ENCODE data around the gene FARP1.

FARP1 gene

GRCh38 chr13:98141509-98142379, 1.1 kb upstream of the FARP1 start:
- DNase-seq = no peak

- DNase-seq = peak; percentile 70
These were observed 261 bp downstream of the FARP1 start for GRCh38 chr13:98143157-98143553.

GRCh38 chr13:98143601-98144026, 720 bp downstream of the FARP1 start:
- no peak for DNase-seq

- peak; percentile 73 for DNase-seq
These were observed 1.3 kb downstream of the FARP1 start for GRCh38 chr13:98144027-98144741.

GRCh38 chr13:98144801-98145350, 2.0 kb downstream of the FARP1 start:
- DNase-seq = peak; percentile 78

GRCh38 chr13:98147521-98147920, 4.6 kb downstream of the FARP1 start:
- no peak for DNase-seq

GRCh38 chr13:98150832-98151479, 8.1 kb downstream of the FARP1 start:
- peak; percentile 85 for DNase-seq

GRCh38 chr13:98155475-98156109, 12.7 kb downstream of the FARP1 start:
- peak; percentile 67 for DNase-seq

GRCh38 chr13:98156259-98156658, 13.4 kb downstream of the FARP1 start:
- DNase-seq = no peak

GRCh38 chr13:98157188-98157587, 14.3 kb downstream of the FARP1 start:
- no peak for DNase-seq

GRCh38 chr13:98157609-98158008, 14.7 kb downstream of the FARP1 start:
- no peak for DNase-seq

GRCh38 chr13:98158172-98158899, 15.4 kb downstream of the FARP1 start:
- DNase-seq = no peak

GRCh38 chr13:98162935-98163334, 20.0 kb downstream of the FARP1 start:
- no peak for DNase-seq

- no peak for DNase-seq
These were observed 26.4 kb downstream of the FARP1 start for GRCh38 chr13:98169331-98169730.

GRCh38 chr13:98171900-98172589, 29.2 kb downstream of the FARP1 start:
- DNase-seq = no peak

GRCh38 chr13:98172590-98173422, 29.9 kb downstream of the FARP1 start:
- DNase-seq = no peak

GRCh38 chr13:98173431-98174152, 30.7 kb downstream of the FARP1 start:
- DNase-seq = no peak

GRCh38 chr13:98174307-98174706, 31.4 kb downstream of the FARP1 start:
- DNase-seq = no peak

GRCh38 chr13:98175043-98175442, 32.1 kb downstream of the FARP1 start:
- DNase-seq = no peak

- peak; percentile 56 for DNase-seq
These were observed 32.9 kb downstream of the FARP1 start for GRCh38 chr13:98175823-98176222.
